Stimulated activated CD8-positive, alpha-beta memory T cell treated with anti-CD3 and anti-CD28 coated beads, Interleukin-4, amount 100 ng/mL, for 1 hour (primary cell): Measurements from ENCODE around the gene SCARF1.
A peak's percentile ranks its signal among the peaks of the same experiment; 100 is the strongest.

Experiments
- DNase-seq, 2 donors: peaks; one replicate each; pipeline ENCODE4 v3.0.0-alpha.2; 2020; ENCODE audit warnings: low read depth in 2 of 2, low spot score in 1 of 2

The SCARF1 gene

GRCh38 chr17:1648963-1649843, 3.7 kb upstream of the SCARF1 start:
- DNase-seq: peak; percentile 83 to 89

DNA sequence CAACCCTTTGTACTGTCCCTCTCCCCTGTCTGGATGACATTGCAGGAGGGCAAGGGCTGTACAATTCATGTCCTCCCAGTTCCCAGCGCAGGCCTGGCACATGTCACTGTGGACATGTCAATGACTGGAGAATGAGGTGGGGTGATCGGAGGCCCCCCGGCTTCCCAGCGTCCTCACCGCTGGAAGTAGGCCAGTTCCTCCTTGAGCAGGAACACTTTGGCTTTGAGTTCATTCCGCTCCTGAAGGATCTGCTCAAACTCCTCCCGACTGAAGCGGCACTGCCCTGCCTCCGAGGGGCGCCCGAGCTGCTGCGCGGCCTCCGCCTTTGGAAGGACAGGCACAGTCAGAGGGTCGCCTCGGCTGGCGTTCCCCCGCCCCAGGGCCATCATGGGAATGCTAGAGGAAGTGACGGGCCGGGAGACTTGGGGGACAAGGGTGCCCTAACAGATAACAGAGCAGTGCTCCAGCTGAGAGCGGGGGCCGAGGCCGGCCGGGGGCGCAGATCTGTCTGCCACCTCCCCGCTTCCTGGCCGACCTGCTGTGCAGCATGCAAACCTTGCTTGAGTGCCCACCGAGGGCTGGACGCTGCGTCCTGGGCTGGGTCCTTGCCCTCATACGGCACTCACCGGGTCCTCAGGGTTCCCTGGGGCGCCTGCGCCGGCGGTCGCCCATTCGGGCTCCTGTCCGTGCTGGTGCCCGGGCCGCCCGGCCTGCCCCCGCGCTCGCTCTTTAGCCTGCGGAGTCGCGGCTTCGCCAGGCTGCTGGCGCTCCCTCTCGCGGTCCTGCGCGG, 2.8 kb upstream of the SCARF1 start:
- DNase-seq: no peak

DNA sequence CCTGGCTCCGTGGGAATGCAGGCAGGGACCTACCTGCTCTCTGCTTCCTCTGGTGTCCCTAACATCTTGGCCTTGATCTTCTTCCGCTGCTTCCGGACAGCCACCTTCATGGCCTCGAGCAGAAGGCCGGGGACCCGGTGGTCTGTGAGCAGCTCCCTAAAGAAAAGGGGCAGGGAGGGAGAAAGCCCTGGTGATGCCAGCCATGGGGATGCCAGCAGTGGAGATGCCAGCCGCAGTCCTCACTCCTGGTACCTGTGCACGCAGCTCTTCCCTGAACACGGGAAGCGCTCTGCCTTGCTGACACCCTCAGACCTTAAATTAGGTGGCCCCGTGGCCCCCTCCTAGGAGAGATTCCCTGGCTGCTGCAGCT, 2.3 kb upstream of the SCARF1 start:
- no peak for DNase-seq

DNA sequence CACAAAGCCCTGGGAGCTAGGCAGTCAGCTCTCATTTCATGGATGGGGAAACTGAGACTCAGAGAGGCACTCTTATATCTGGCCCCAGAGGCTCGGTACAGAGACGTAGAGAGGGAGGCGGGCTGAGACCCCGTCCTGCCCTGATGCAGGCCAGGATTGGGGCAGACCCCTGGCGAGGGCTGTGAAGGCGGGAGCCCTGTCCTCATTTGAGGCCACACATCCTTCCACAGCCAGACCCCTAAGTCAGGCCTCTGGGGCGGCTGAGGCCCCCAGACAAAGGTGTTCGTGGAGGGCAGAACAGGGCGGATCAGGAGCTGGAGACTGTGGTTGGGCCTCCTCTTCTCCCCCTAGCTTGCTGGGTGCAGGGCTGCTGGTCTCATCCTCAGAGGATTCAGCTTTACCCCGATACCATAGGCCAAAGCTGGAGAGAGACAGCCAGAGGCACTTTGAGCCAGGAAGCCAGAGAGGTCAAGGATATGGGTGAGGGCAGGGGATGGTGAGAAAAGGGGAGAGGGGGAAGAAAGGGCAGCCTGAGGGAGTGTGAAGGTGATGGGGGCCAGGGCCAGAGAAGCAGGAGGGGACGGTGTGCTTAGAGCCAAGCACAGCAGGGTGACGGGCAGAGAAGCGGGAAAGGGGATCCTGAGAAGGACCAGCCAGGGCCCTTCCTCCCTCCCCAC, 805 bp upstream of the SCARF1 start:
- DNase-seq: no peak

GRCh38 chr17:1644493-1645206, 882 bp downstream of the SCARF1 start:
- DNase-seq: no peak

DNA sequence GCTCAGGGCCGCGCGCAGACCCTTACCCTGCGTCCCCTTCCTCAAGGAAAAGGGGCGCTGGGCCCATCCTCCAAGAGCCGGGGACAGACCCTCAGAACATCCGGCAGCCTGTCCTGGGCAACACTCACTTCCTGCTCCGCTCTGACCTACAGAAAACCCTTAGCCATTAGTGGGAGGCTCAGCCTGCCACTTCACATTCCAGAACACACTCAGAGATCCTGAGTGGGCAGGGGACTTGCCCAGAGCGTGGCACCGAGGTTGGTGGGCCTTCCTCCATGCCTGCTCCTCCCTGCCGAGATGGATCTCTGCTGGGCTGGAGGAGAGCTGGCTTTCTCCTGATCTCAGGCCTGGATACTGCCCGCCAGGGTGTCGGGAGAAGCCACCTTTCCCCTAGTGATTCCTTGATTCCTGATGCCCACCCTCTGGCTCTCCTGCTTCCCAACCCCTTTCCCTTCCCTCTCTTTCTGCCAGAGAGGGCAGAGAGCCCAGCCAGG, 1.5 kb downstream of the SCARF1 start:
- DNase-seq: no peak

- DNase-seq: peak in 1 of 2 donors; percentile 36
Observed at GRCh38 chr17:1643293-1643998, 2.1 kb downstream of the SCARF1 start.

- no peak for DNase-seq
Observed at GRCh38 chr17:1641065-1641403, 4.5 kb downstream of the SCARF1 start.

DNA sequence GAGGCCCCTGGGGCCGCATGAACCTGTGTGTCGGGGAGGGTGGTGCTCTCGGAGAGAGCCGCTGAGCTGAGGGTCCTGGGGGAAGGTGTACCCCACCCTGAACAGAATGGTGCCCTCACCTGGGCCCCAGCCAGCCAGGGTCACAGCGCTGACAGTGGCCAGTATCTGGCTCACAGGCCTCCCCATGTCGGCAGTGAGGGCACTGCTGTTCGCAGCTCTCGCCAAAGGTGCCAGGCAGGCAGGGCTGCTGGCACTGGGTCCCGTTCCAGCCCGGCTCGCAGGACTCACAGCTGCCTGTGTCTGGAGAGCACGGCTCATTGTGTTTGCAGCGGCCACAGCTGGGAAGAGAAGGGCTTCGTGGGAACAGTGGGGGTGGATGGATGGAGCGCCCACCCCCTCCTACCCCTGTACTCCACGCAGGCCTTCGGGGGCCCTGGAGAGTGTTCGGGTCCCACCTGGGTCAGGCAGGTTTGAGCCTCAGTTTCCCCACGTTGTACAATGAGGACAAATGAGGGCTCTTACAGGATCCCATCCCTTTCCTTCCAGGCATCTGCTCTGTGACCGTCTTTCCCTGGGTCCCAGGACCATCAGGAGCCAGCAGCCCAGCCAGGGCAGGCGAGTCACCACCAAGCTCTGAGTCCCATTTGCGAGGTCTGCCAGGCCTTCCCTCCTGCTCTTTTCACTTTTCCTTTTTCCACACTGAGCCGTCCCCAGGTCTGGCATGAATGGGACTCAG, 5.0 kb downstream of the SCARF1 start:
- DNase-seq: no peak

DNA sequence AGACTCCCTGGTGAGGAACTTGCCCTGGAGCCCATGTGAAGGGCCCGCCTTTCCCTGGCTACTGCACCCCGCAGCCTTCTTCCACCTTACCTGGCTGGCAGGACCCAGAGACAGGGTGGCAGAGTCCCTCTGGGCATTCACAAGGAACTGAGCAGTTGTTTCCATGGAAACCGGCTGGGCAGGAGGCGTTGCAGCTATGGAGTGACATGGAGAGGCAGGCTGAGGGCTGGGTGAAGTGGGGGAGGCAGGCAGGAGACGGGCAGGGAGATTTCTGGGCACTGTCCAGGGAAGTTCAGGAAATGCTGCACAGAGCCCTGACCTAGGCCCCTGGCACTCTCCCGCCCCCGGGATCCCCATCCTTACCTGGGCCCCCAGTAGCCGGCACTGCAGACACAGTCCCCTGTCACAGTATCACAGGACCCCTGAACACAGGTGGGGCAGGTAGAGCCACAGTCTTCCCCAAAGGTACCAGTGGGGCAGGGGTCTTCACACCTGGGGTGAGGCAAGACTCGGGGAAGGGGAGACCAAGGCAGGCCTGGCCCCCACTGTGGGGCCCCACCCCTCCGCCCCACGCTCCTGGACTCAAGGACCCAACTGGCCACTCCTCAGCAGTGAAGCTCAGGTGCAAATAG, 5.9 kb downstream of the SCARF1 start:
- DNase-seq: no peak

DNA sequence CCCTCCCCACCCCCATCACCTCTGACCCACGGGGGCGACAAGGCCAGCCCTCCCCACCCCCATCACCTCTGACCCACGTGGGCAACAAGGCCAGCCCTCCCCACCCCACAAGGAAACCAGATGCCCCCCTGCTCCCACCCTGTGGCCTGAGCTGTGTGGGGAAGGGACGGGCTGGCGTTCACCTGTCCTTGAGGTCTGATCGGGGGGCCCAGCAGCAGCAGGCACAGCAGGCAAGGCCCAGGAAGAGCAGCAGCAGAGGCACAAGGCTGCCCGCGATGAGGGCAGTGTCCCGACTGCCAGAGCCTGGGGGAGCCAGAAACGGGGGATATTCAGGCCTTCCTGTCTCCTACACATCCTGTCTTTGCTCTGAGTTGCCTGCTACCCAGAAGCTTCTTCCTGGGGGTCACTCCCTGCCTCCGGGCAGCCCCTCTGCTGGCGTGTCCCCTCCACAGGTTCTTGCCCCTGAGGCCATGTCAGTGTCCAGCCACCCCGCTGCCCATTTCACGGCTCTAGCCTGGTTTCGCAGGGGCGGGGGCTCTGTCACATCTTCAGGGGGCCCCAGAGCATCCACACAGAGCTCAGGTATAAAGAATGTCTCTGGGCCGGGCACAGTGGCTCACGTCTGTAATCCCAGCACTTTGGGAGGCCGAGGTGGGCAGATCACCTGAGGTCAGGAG, 6.8 kb downstream of the SCARF1 start:
- no peak for DNase-seq

DNA sequence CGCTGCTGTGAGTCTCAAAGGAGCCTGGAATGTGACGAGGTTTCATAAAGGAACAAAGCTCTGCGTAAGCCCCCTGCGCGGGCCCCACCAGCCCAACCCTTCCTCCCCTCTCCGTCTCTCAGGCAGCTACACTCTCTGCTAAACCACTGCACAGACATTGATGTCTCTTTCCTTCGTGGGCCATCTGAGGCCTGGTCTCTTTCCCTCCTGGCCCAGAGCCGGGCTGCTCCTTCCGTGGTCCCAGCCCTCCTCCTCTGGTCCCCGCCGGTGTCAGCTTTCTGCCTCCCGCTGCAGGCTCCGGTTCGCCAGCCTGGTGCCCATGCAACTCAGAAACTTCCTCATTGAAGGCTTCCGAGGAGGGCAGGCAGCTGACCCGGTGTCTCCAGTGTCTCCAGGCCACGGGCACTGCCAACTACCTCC, 7.4 kb downstream of the SCARF1 start:
- no peak for DNase-seq

- DNase-seq: no peak
Observed at GRCh38 chr17:1636732-1637285, 8.7 kb downstream of the SCARF1 start.

DNA sequence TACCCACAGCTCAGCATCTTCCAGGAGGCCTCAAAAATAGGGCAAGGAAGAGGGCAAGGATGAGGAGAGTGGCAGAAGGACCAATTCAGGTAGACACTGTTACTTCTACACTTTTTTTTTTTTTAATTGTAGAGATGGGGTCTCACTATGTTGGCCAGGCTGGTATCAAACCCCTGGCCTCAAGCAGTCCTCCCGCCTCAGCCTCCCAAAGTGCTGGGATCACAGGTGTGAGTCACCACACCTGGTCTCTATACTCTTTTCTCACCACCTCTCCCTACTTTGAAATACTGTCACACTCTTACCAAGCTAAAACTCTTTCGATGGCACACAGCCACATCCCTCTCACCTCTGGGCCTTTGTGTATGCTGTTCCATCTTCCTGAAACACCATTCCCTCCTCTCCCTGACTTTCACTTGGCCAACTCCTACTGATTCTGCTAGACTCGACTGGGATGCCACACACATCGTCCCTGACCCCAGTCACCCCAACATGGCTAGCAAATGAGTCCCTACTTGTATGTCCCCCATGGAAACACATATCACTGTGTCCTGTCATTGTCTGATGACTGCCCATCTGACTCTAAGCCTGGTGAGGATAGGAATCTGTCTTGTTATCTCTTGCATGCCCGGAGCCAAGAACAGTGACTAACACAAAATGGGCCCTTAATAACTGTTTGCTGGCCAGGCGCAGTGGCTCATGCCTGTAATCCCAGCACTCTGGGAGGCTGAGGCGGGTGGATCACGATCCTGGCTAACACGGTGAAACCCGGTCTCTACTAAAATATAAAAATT, 9.7 kb downstream of the SCARF1 start:
- no peak for DNase-seq

DNA sequence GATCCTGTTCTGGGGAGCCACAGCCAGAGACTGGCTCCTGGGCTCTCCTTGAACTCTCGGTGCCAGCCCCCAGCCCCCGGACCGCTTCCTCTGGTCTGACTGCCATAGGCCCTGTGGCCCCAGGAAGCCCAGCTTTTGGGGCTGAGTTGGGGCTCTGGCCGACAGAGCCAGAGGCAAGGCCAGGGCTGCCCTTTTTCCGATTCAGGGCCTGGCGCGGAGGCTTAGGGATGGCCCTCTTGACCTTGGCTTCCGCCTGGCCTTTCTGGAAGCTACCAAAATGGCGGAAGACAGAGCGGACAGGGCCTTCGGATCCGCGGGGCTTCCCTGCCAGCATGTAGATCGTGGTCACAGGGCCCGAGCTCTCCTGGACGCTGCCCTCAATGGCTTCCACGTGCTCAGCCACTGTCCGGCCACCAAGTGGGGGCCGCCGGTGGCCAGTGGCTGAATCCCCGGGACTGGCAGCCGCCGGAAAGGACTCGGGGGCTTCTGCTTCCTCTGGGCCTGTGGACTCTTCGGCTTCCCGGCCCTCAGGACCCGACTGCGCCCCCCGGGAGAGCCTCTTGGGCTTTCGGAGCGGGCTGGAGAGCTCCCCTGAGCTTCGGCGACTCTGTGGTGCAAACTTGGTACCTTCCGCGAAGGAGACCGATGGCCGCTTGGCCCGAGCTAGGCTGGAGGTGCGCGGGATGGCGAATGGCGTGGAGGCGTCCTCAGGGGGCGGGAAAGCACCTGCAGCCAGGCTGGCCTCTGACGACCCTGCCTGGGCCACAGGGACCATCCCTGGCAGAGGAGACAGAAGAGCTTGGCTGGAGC, 10.5 kb downstream of the SCARF1 start:
- DNase-seq: no peak

- no peak for DNase-seq
Observed at GRCh38 chr17:1630662-1631061, 14.9 kb downstream of the SCARF1 start.
